HEK293 (cell line): ENCODE data around the gene MVB12A.
A peak's percentile ranks its signal among the peaks of the same experiment; 100 is the strongest.

Source experiments
- CTCF ChIA-PET: fragments of 350-600 bp; formaldehyde crosslinking; extraction: SDS; loops from one replicate; lab custom pipeline; 2021; ENCODE audit warnings: antibody characterized with exemption; lab: Yijun Ruan, JAX
- POLR2A ChIA-PET: fragments of 300-600 bp; formaldehyde crosslinking; extraction: SDS; loops from one replicate; lab custom pipeline; 2020; ENCODE audit warnings: antibody characterized with exemption, inconsistent platforms; lab: Yijun Ruan, JAX
- H3K27ac ChIP-seq: fragments of 200-500 bp; sonication (Bioruptor generic); 2 replicates; pipeline ENCODE4 v1.5.1; 2014; ENCODE audit warnings: low read depth, low read length, control low read depth, inconsistent platforms; ENCODE audit errors: extremely low read depth
- H3K36me3 ChIP-seq, 2 experiments: fragments of 200-500 bp in 1 of 2; sonication (Bioruptor generic) in 1 of 2; 1 replicate in 1 of 2; 2 replicates in 1 of 2; pipeline ENCODE4 v1.5.1; 2014 to 2017; ENCODE audit warnings: inconsistent platforms in 2 of 2, low read length in 2 of 2; ENCODE audit not compliant: control insufficient read depth in 2 of 2, insufficient read depth in 1 of 2
- H3K4me1 ChIP-seq: fragments of 200-500 bp; sonication (Bioruptor generic); 2 replicates; pipeline ENCODE4 v1.5.1; 2014; ENCODE audit warnings: mild to moderate bottlenecking, low read length, inconsistent platforms; ENCODE audit not compliant: control insufficient read depth, insufficient read depth
- H3K4me3 ChIP-seq: 2 replicates; pipeline ENCODE4 v1.5.1; 2011; ENCODE audit warnings: low read depth, mild to moderate bottlenecking, control low read depth, low read length, moderate library complexity
- H3K9me3 ChIP-seq: fragments of 200-500 bp; sonication (Bioruptor generic); 2 replicates; pipeline ENCODE4 v1.5.1; 2014; ENCODE audit warnings: low read depth, low read length, inconsistent platforms; ENCODE audit not compliant: control insufficient read depth, insufficient read depth
- BCL11B ChIP-seq: fragments of 450-650 bp; formaldehyde crosslinking; IDR thresholded peaks from 2 replicates; pipeline ENCODE4 v1.5.1; 2016; ENCODE audit warnings: low read depth, missing biosample characterization, missing genetic modification characterization
- EGR2 ChIP-seq: fragments of 450-650 bp; formaldehyde crosslinking; IDR thresholded peaks from 2 replicates; pipeline ENCODE4 v1.5.1; 2016; ENCODE audit warnings: low read depth, missing biosample characterization, missing genetic modification characterization
- HOXC10 ChIP-seq: sonication (generic); formaldehyde crosslinking; IDR thresholded peaks from 2 replicates; pipeline ENCODE4 v1.8.1; 2023; ENCODE audit warnings: mild to moderate bottlenecking, missing genetic modification reagents
- IKZF3 ChIP-seq: fragments of 450-650 bp; IDR thresholded peaks from 2 replicates; pipeline ENCODE4 v1.5.0; 2018; ENCODE audit warnings: missing biosample characterization, mild to moderate bottlenecking, missing genetic modification characterization, moderate library complexity
- MZF1 ChIP-seq: fragments of 450-650 bp; formaldehyde crosslinking; IDR thresholded peaks from 2 replicates; pipeline ENCODE4 v1.5.1; 2017; ENCODE audit warnings: missing biosample characterization, missing genetic modification characterization, borderline replicate concordance
- RBAK ChIP-seq: fragments of 450-650 bp; formaldehyde crosslinking; IDR thresholded peaks from 2 replicates; pipeline ENCODE4 v1.5.1; 2016; ENCODE audit warnings: missing biosample characterization, missing genetic modification characterization
- SP2 ChIP-seq: fragments of 450-650 bp; formaldehyde crosslinking; IDR thresholded peaks from 2 replicates; pipeline ENCODE4 v1.5.1; 2016; ENCODE audit warnings: missing biosample characterization, missing genetic modification characterization
- ZBTB17 ChIP-seq: fragments of 450-650 bp; formaldehyde crosslinking; IDR thresholded peaks from 2 replicates; pipeline ENCODE4 v1.5.1; 2016; ENCODE audit warnings: missing biosample characterization, missing genetic modification characterization
- ZBTB7A ChIP-seq: fragments of 450-650 bp; formaldehyde crosslinking; IDR thresholded peaks from 2 replicates; pipeline ENCODE4 v1.5.1; 2016; ENCODE audit warnings: low read depth, missing biosample characterization, missing genetic modification characterization
- ZFP3 ChIP-seq: fragments of 450-650 bp; formaldehyde crosslinking; IDR thresholded peaks from 2 replicates; pipeline ENCODE4 v1.5.1; 2016; ENCODE audit warnings: low read depth, missing biosample characterization, missing genetic modification characterization
- ZNF10 ChIP-seq: fragments of 450-650 bp; formaldehyde crosslinking; IDR thresholded peaks from 2 replicates; pipeline ENCODE4 v1.5.1; 2017; ENCODE audit warnings: missing biosample characterization, missing genetic modification characterization
- ZNF121 ChIP-seq: fragments of 450-650 bp; formaldehyde crosslinking; IDR thresholded peaks from 2 replicates; pipeline ENCODE4 v1.5.1; 2016; ENCODE audit warnings: missing biosample characterization, missing genetic modification characterization
- ZNF157 ChIP-seq: fragments of 450-650 bp; formaldehyde crosslinking; IDR thresholded peaks from 2 replicates; pipeline ENCODE4 v1.5.1; 2016; ENCODE audit warnings: missing biosample characterization, missing genetic modification characterization
- ZNF211 ChIP-seq: fragments of 450-650 bp; formaldehyde crosslinking; IDR thresholded peaks from 2 replicates; pipeline ENCODE4 v1.5.1; 2016; ENCODE audit warnings: low read depth, missing biosample characterization, missing genetic modification characterization
- ZNF335 ChIP-seq: fragments of 450-650 bp; formaldehyde crosslinking; conservative IDR thresholded peaks from 2 replicates; pipeline ENCODE4 v1.5.1; 2016; ENCODE audit warnings: missing biosample characterization, missing genetic modification characterization
- ZNF394 ChIP-seq: fragments of 450-650 bp; formaldehyde crosslinking; IDR thresholded peaks from 2 replicates; pipeline ENCODE4 v1.5.1; 2016; ENCODE audit warnings: missing biosample characterization, missing genetic modification characterization, mild to moderate bottlenecking, moderate library complexity, borderline replicate concordance
- ZNF555 ChIP-seq: fragments of 450-650 bp; formaldehyde crosslinking; conservative IDR thresholded peaks from 2 replicates; pipeline ENCODE4 v1.5.1; 2017; ENCODE audit warnings: missing biosample characterization, mild to moderate bottlenecking, missing genetic modification characterization, inconsistent platforms
- ZNF768 ChIP-seq: fragments of 450-650 bp; formaldehyde crosslinking; IDR thresholded peaks from 2 replicates; pipeline ENCODE4 v1.5.1; 2018; ENCODE audit warnings: missing biosample characterization, mild to moderate bottlenecking, missing genetic modification characterization
- ZNF830 ChIP-seq: fragments of 450-650 bp; IDR thresholded peaks from 2 replicates; pipeline ENCODE4 v1.5.0; 2018; ENCODE audit warnings: missing biosample characterization, missing genetic modification characterization, low read depth, mild to moderate bottlenecking, moderate library complexity
- TF ChIP-seq, protein P1 (sequence below): fragments of 450-650 bp; formaldehyde crosslinking; IDR thresholded peaks from 2 replicates; pipeline ENCODE4 v1.5.1; 2017; ENCODE audit warnings: missing biosample characterization, missing genetic modification characterization
- TF ChIP-seq, protein P2 (sequence below): fragments of 450-650 bp; formaldehyde crosslinking; IDR thresholded peaks from 2 replicates; pipeline ENCODE4 v1.5.1; 2017; ENCODE audit warnings: missing biosample characterization, missing genetic modification characterization
- TF ChIP-seq, protein P3 (sequence below): fragments of 450-650 bp; formaldehyde crosslinking; IDR thresholded peaks from 2 replicates; pipeline ENCODE4 v1.5.1; 2017; ENCODE audit warnings: missing biosample characterization, missing genetic modification characterization
- TF ChIP-seq, protein P4 (sequence below): fragments of 450-650 bp; formaldehyde crosslinking; IDR thresholded peaks from 2 replicates; pipeline ENCODE4 v1.5.1; 2016; ENCODE audit warnings: missing biosample characterization, missing genetic modification characterization
- TF ChIP-seq, protein P5 (sequence below): fragments of 450-650 bp; formaldehyde crosslinking; IDR thresholded peaks from 2 replicates; pipeline ENCODE4 v1.5.1; 2016; ENCODE audit warnings: missing biosample characterization, missing genetic modification characterization

The MVB12A gene

DNA sequence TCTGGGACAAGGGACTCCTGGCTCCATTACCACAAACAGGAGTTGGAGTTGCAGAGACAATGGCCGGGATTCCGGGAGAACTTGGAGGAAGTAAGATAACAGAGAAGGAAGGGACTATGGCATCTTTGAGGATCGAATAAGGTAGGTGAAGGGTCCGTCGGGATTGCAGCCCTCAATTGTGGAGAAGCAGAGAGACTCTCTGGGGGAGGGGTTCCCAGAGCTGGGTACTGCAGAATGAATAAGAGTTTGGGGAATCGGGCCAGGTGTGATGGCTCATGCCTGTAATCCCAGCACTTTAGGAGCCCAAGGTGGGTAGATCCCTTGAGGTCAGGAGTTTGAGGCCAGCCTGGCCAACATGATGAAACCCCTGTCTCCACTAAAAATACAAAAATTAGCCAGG, 18.2 kb upstream of the MVB12A start:
- POLR2A ChIA-PET: no interaction called here
- H3K27ac ChIP-seq: no peak overlapping the region
- H3K4me3 ChIP-seq: no peak overlapping the region
- H3K36me3 ChIP-seq: no peaks in the 10 kb centered on the region
- H3K4me1 ChIP-seq: no peaks in the 10 kb centered on the region
- no peaks in the 10 kb centered on the region for H3K9me3 ChIP-seq
- peak; percentile 62 for TF ChIP-seq ZFP3 (tag by site-specific recombination)
- TF ChIP-seq EGR2 (tag by site-specific recombination): no peak
- CTCF ChIA-PET: interaction anchor here (1.1 kb wide), 1 partner anchor 11 kb away, joined by 5 read pairs; no protein-coding TSS in a partner anchor

DNA sequence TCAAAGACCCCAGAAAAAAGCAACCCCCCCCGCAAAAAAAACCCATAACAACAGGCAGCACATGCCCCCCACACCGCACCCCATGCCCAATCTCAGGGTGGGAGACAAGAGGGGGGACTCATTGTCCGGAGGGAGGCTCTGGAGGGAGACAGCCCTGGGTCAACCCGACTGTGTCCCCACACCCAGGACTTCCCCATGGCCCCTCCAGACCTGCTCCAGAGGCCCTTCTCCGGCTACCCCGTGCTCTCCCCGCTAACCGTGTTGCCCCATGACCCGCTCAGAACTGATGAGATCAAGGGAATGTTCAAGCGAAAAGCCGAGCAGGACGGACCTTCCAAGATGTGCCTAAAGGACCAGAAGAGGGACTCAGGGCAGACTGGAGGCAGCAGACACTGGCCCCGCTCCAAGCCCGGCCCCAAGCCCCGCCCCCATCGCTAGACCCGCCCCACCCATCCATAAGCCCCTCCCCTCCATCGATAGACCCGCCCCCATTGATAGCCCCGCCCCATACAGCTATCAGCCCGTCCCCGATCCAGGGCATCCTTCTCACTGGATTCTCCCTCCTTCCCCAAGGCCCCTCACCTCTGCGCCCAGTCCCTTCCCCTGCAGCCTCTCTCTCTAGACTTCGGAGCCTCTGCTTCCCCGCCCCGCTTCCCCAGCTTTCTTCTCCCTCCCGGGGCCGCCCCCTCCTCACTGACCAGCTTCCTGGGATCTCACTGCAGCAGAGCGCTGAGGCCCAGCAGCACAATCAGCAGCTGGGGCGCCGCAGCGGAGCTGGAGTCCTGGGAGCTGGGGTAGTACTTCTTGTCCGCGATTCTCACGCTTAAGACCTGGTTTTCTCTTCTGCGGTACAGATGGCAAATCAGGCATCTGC, 16.6 kb upstream of the MVB12A start:
- ChIA-PET POLR2A (interaction anchor here (0.6 to 1.2 kb wide), 6 partner anchors 17 to 461 kb away, joined by 3 to 9 read pairs (median 5); partner anchors contain the start of genes MVB12A and RPL18A), CTCF (interaction anchor here (0.9 to 1.2 kb wide), 2 partner anchors 9 to 12 kb away, joined by 3 to 5 read pairs; partner anchors contain the start of gene CCDC194)
- Histone ChIP-seq H3K27ac (no peak overlapping the region), H3K36me3 (no peaks in the 10 kb centered on the region), H3K4me3 (no peak overlapping the region), H3K4me1 (no peaks in the 10 kb centered on the region), H3K9me3 (no peaks in the 10 kb centered on the region)
- TF ChIP-seq HOXC10: no peak
- TF ChIP-seq RBAK (tag by site-specific recombination): no peak
- no peak for TF ChIP-seq MZF1 (tag by site-specific recombination)
- no peak for TF ChIP-seq ZNF555 (tag by site-specific recombination)
- no peak for TF ChIP-seq ZNF830 (tag by site-specific recombination)
- no peak for TF ChIP-seq ZNF121 (tag by site-specific recombination)
- no peak for TF ChIP-seq ZNF211 (tag by site-specific recombination)
- TF ChIP-seq ZNF10: no peak
- TF ChIP-seq, protein P1, sequence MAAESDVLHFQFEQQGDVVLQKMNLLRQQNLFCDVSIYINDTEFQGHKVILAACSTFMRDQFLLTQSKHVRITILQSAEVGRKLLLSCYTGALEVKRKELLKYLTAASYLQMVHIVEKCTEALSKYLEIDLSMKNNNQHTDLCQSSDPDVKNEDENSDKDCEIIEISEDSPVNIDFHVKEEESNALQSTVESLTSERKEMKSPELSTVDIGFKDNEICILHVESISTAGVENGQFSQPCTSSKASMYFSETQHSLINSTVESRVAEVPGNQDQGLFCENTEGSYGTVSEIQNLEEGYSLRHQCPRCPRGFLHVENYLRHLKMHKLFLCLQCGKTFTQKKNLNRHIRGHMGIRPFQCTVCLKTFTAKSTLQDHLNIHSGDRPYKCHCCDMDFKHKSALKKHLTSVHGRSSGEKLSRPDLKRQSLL (tag by site-specific recombination): peak; percentile 19; the same call in 1 of the 2 replicates
- TF ChIP-seq, protein P2, sequence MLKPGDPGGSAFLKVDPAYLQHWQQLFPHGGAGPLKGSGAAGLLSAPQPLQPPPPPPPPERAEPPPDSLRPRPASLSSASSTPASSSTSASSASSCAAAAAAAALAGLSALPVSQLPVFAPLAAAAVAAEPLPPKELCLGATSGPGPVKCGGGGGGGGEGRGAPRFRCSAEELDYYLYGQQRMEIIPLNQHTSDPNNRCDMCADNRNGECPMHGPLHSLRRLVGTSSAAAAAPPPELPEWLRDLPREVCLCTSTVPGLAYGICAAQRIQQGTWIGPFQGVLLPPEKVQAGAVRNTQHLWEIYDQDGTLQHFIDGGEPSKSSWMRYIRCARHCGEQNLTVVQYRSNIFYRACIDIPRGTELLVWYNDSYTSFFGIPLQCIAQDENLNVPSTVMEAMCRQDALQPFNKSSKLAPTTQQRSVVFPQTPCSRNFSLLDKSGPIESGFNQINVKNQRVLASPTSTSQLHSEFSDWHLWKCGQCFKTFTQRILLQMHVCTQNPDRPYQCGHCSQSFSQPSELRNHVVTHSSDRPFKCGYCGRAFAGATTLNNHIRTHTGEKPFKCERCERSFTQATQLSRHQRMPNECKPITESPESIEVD (tag by site-specific recombination): no peak
- TF ChIP-seq ZNF394: peak; percentile 73; the same call in 1 of the 2 replicates
- peak; percentile 70 for TF ChIP-seq ZNF335 (tag by site-specific recombination)
- no peak for TF ChIP-seq ZBTB7A (tag by site-specific recombination)
- TF ChIP-seq, protein P3, sequence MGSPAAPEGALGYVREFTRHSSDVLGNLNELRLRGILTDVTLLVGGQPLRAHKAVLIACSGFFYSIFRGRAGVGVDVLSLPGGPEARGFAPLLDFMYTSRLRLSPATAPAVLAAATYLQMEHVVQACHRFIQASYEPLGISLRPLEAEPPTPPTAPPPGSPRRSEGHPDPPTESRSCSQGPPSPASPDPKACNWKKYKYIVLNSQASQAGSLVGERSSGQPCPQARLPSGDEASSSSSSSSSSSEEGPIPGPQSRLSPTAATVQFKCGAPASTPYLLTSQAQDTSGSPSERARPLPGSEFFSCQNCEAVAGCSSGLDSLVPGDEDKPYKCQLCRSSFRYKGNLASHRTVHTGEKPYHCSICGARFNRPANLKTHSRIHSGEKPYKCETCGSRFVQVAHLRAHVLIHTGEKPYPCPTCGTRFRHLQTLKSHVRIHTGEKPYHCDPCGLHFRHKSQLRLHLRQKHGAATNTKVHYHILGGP (tag by site-specific recombination): no peak
- TF ChIP-seq ZBTB17 (tag by site-specific recombination): peak; percentile 60
- no peak for TF ChIP-seq ZNF157
- 0 out of 2 replicates have a peak, but pooled peaks have one; percentile 20 for TF ChIP-seq IKZF3 (tag by site-specific recombination)
- TF ChIP-seq, protein P4, sequence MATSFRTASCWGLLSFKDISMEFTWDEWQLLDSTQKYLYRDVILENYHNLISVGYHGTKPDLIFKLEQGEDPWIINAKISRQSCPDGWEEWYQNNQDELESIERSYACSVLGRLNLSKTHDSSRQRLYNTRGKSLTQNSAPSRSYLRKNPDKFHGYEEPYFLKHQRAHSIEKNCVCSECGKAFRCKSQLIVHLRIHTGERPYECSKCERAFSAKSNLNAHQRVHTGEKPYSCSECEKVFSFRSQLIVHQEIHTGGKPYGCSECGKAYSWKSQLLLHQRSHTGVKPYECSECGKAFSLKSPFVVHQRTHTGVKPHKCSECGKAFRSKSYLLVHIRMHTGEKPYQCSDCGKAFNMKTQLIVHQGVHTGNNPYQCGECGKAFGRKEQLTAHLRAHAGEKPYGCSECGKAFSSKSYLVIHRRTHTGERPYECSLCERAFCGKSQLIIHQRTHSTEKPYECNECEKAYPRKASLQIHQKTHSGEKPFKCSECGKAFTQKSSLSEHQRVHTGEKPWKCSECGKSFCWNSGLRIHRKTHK (tag by site-specific recombination): no peak
- no peak for TF ChIP-seq ZNF768 (tag by site-specific recombination)
- 0 out of 2 replicates have a peak, but pooled peaks have one; percentile 33 for TF ChIP-seq BCL11B (tag by site-specific recombination)
- peak; percentile 45 for TF ChIP-seq SP2 (tag by site-specific recombination)
- TF ChIP-seq, protein P5, sequence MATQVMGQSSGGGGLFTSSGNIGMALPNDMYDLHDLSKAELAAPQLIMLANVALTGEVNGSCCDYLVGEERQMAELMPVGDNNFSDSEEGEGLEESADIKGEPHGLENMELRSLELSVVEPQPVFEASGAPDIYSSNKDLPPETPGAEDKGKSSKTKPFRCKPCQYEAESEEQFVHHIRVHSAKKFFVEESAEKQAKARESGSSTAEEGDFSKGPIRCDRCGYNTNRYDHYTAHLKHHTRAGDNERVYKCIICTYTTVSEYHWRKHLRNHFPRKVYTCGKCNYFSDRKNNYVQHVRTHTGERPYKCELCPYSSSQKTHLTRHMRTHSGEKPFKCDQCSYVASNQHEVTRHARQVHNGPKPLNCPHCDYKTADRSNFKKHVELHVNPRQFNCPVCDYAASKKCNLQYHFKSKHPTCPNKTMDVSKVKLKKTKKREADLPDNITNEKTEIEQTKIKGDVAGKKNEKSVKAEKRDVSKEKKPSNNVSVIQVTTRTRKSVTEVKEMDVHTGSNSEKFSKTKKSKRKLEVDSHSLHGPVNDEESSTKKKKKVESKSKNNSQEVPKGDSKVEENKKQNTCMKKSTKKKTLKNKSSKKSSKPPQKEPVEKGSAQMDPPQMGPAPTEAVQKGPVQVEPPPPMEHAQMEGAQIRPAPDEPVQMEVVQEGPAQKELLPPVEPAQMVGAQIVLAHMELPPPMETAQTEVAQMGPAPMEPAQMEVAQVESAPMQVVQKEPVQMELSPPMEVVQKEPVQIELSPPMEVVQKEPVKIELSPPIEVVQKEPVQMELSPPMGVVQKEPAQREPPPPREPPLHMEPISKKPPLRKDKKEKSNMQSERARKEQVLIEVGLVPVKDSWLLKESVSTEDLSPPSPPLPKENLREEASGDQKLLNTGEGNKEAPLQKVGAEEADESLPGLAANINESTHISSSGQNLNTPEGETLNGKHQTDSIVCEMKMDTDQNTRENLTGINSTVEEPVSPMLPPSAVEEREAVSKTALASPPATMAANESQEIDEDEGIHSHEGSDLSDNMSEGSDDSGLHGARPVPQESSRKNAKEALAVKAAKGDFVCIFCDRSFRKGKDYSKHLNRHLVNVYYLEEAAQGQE (tag by site-specific recombination): no peak
